ENCODE measurements around the gene PRDX2. TPM values are rescaled to one million over a fixed set of nuclear protein-coding genes. Genes with fewer than 3 reads are reported as not detected.

The PRDX2 gene
- total RNA-seq, 1 experiment from 2014 or later: 746 TPM

GRCh38 chr19:12836529-12836863, 34.9 kb upstream of the PRDX2 start:
- BruUV-seq (replicated peaks): no TSS peak
- POLR2A ChIA-PET (ENCODE audit: unreplicated experiment): no interaction called here

GRCh38 chr19:12834976-12835757, 33.6 kb upstream of the PRDX2 start:
- 0 out of 2 replicates have a peak, but pooled peaks have one; percentile 8 for ATAC-seq
- no TSS peak for BruUV-seq (replicated peaks)
- Histone ChIP-seq H3K27me3 (ENCODE audit: low read length) (peaks cover 11% of the 10 kb centered on the region), H2AFZ (ENCODE audit: low read length) (peak overlapping the region; percentile 64), H3K36me3 (ENCODE audit: low read depth, low read length) (no peaks in the 10 kb centered on the region), H3K4me3 (ENCODE audit: low read length) (peak overlapping the region; percentile 71; the same call in 1 of the 2 replicates), H3F3A (ENCODE audit: low read length, unreplicated experiment) (peaks cover 4% of the 10 kb centered on the region), H4K20me1 (ENCODE audit: low read length) (no peaks in the 10 kb centered on the region), H3K27ac (ENCODE audit: low read length) (no peak overlapping the region), H3K9ac (ENCODE audit: low read length) (no peak overlapping the region), H3K4me2 (ENCODE audit: low read length) (peak overlapping the region; percentile 83), H3K79me2 (ENCODE audit: low read length) (no peaks in the 10 kb centered on the region), H3K4me1 (ENCODE audit: insufficient read depth, low read length) (peaks cover 17% of the 10 kb centered on the region), H3K9me2 (replicated peaks; ENCODE audit: low read length) (no peaks in the 10 kb centered on the region), H3K9me3 (ENCODE audit: low read length) (no peaks in the 10 kb centered on the region)
- POLR2A ChIA-PET (ENCODE audit: unreplicated experiment): no interaction called here
- no peak for TF ChIP-seq EZH2 (IDR thresholded peaks at IDR 0.05; ENCODE audit: low read length, unreplicated experiment)
- no peak for TF ChIP-seq EZH2phosphoT487 (IDR thresholded peaks at IDR 0.05; ENCODE audit: borderline replicate concordance, low read length)
- TF ChIP-seq CTCF (conservative IDR thresholded peaks at IDR 0.05; ENCODE audit: low read depth, low read length): no peak
- intact Hi-C loops (cut with micrococcal nuclease): loop anchor here (5.0 kb wide), 1 partner anchor 33 kb away; the partner anchor contains the start of genes PRDX2 and THSD8
- DNase-seq: peak; percentile 64
- CTCF ChIA-PET: no interaction called here

More at GRCh38 chr19:12836529-12836863, 34.9 kb upstream of the PRDX2 start:
- intact Hi-C loops (cut with micrococcal nuclease): loop anchor here (5.0 kb wide), 1 partner anchor 34 kb away; the partner anchor contains the start of genes PRDX2 and THSD8
- peak overlapping the region; percentile 78; the same call in 1 of the 2 replicates for H3K4me2 ChIP-seq (ENCODE audit: low read length)
- H3K27me3 ChIP-seq (ENCODE audit: low read length): peaks cover 11% of the 10 kb centered on the region
- no peaks in the 10 kb centered on the region for H3K9me3 ChIP-seq (ENCODE audit: low read length)
- CTCF ChIA-PET: interaction anchor here (0.7 kb wide), 1 partner anchor 41 kb away, joined by 3 read pairs; no protein-coding TSS in a partner anchor
- H3K9ac ChIP-seq (ENCODE audit: low read length): no peak overlapping the region
- no peak for DNase-seq
- H3K36me3 ChIP-seq (ENCODE audit: low read depth, low read length): no peaks in the 10 kb centered on the region
- TF ChIP-seq CTCF (conservative IDR thresholded peaks at IDR 0.05; ENCODE audit: low read depth, low read length) (no peak), EZH2phosphoT487 (IDR thresholded peaks at IDR 0.05; ENCODE audit: borderline replicate concordance, low read length) (no peak), EZH2 (IDR thresholded peaks at IDR 0.05; ENCODE audit: low read length, unreplicated experiment) (no peak)
- 0 out of 2 replicates have a peak, but pooled peaks cover 4% of the 10 kb centered on the region for H4K20me1 ChIP-seq (ENCODE audit: low read length)
- H3F3A ChIP-seq (ENCODE audit: low read length, unreplicated experiment): peaks cover 10% of the 10 kb centered on the region
- H3K79me2 ChIP-seq (ENCODE audit: low read length): peaks cover 4% of the 10 kb centered on the region
- no peak overlapping the region for H2AFZ ChIP-seq (ENCODE audit: low read length)
- H3K4me3 ChIP-seq (ENCODE audit: low read length): no peak overlapping the region
- no peak for ATAC-seq
- H3K4me1 ChIP-seq (ENCODE audit: insufficient read depth, low read length): peaks cover 17% of the 10 kb centered on the region
- no peak overlapping the region for H3K27ac ChIP-seq (ENCODE audit: low read length)
- no peaks in the 10 kb centered on the region for H3K9me2 ChIP-seq (replicated peaks; ENCODE audit: low read length)

GRCh38 chr19:12834566-12834943, 33.0 kb upstream of the PRDX2 start, which contains the start of gene RTBDN:
Gene RTBDN, minus strand, starts transcription at chr19:12834579. Its CDS starts 4,600 bp downstream, at chr19:12829979.
- no peaks in the 10 kb centered on the region for H3K79me2 ChIP-seq (ENCODE audit: low read length)
- peak within 1 kb of the TSS; percentile 83 for H3K4me2 ChIP-seq (ENCODE audit: low read length)
- TF ChIP-seq CTCF (conservative IDR thresholded peaks at IDR 0.05; ENCODE audit: low read depth, low read length) (no peak), EZH2 (IDR thresholded peaks at IDR 0.05; ENCODE audit: low read length, unreplicated experiment) (no peak), EZH2phosphoT487 (IDR thresholded peaks at IDR 0.05; ENCODE audit: borderline replicate concordance, low read length) (no peak)
- POLR2A ChIA-PET (ENCODE audit: unreplicated experiment): no interaction called here
- no peaks in the 10 kb centered on the region for H3K9me3 ChIP-seq (ENCODE audit: low read length)
- H4K20me1 ChIP-seq (ENCODE audit: low read length): no peaks in the 10 kb centered on the region
- no peaks in the 10 kb centered on the region for H3K9me2 ChIP-seq (replicated peaks; ENCODE audit: low read length)
- peaks cover 4% of the 10 kb centered on the region for H3F3A ChIP-seq (ENCODE audit: low read length, unreplicated experiment)
- no TSS peak for BruUV-seq (replicated peaks)
- intact Hi-C loops (cut with micrococcal nuclease): no loop called here
- no peaks in the 10 kb centered on the region for H3K36me3 ChIP-seq (ENCODE audit: low read depth, low read length)
- peaks cover 17% of the 10 kb centered on the region for H3K4me1 ChIP-seq (ENCODE audit: insufficient read depth, low read length)
- CTCF ChIA-PET: no interaction called here
- peak within 1 kb of the TSS; percentile 71 for H3K4me3 ChIP-seq (ENCODE audit: low read length)
- no peak within 1 kb of the TSS for H3K27ac ChIP-seq (ENCODE audit: low read length)
- no peak for ATAC-seq
- DNase-seq: peak; percentile 35
- H3K27me3 ChIP-seq (ENCODE audit: low read length): peaks cover 11% of the 10 kb centered on the region
- H2AFZ ChIP-seq (ENCODE audit: low read length): peak within 1 kb of the TSS; percentile 68
- no peak within 1 kb of the TSS for H3K9ac ChIP-seq (ENCODE audit: low read length)

Measured in PC-3 (cell line).